ENCODE measurements around the gene CFAP77. TPM values are rescaled to one million over a fixed set of nuclear protein-coding genes. Genes with fewer than 3 reads are reported as not detected.
"Not testable (repeated sequence)": the region's sequence is repeated elsewhere in the genome, so short reads cannot be mapped to it uniquely, and the experiment has no call there.

The CFAP77 gene
- total RNA-seq, 2 experiments from 2014 or later = not detected

- no peak for DNase-seq
- intact Hi-C loops (cut with micrococcal nuclease) = no loop called here
- ChIA-PET CTCF (interaction anchor here (0.7 kb wide), 1 partner anchor 162 kb away, joined by 3 read pairs; no protein-coding TSS in a partner anchor), POLR2A (no interaction called here)
- Mint-ChIP-seq H3K27ac (no peak overlapping the region), H3K4me3 (no peak overlapping the region), H3K27me3 (peaks cover 11% of the 10 kb centered on the region), H3K4me1 (ENCODE audit: low read depth) (no peaks in the 10 kb centered on the region), H3K36me3 (no peaks in the 10 kb centered on the region), H3K9me3 (no peaks in the 10 kb centered on the region)
Measured at GRCh38 chr9:132551556-132551955, 141.5 kb downstream of the CFAP77 start.

- no peaks in the 10 kb centered on the region for H3K9me3 Mint-ChIP-seq
- H3K4me3 Mint-ChIP-seq = no peak overlapping the region
- ChIA-PET CTCF (no interaction called here), POLR2A (no interaction called here)
- DNase-seq = no peak
- no peaks in the 10 kb centered on the region for H3K36me3 Mint-ChIP-seq
- peaks cover 11% of the 10 kb centered on the region for H3K27me3 Mint-ChIP-seq
- no peaks in the 10 kb centered on the region for H3K4me1 Mint-ChIP-seq (ENCODE audit: low read depth)
- no peak overlapping the region for H3K27ac Mint-ChIP-seq
- intact Hi-C loops (cut with micrococcal nuclease) = no loop called here
Measured at GRCh38 chr9:132552041-132552440, 142.0 kb downstream of the CFAP77 start.

GRCh38 chr9:132554755-132555154 is 144.7 kb downstream of the CFAP77 start:
- intact Hi-C loops (cut with micrococcal nuclease) = no loop called here
- DNase-seq = no peak
- ChIA-PET CTCF (no interaction called here), POLR2A (no interaction called here)
- Mint-ChIP-seq H3K27ac (no peak overlapping the region), H3K9me3 (peaks cover 5% of the 10 kb centered on the region), H3K36me3 (no peaks in the 10 kb centered on the region), H3K4me1 (ENCODE audit: low read depth) (no peaks in the 10 kb centered on the region), H3K4me3 (no peak overlapping the region), H3K27me3 (peaks cover 15% of the 10 kb centered on the region)

- intact Hi-C loops (cut with micrococcal nuclease) = no loop called here
- Mint-ChIP-seq H3K27ac (no peak overlapping the region), H3K27me3 (peaks cover 17% of the 10 kb centered on the region), H3K36me3 (no peaks in the 10 kb centered on the region), H3K9me3 (peaks cover 5% of the 10 kb centered on the region), H3K4me3 (no peak overlapping the region), H3K4me1 (ENCODE audit: low read depth) (no peaks in the 10 kb centered on the region)
- ChIA-PET CTCF (no interaction called here), POLR2A (no interaction called here)
- no peak for DNase-seq
Measured at GRCh38 chr9:132555528-132555927, 145.5 kb downstream of the CFAP77 start.

- no peak overlapping the region for H3K4me3 Mint-ChIP-seq
- H3K9me3 Mint-ChIP-seq = peaks cover 5% of the 10 kb centered on the region
- CTCF ChIA-PET = no interaction called here
Measured at GRCh38 chr9:132556235-132556634, 146.2 kb downstream of the CFAP77 start.

GRCh38 chr9:132556714-132557113 is 146.7 kb downstream of the CFAP77 start:
- ChIA-PET POLR2A (no interaction called here), CTCF (no interaction called here)
- no peak for DNase-seq
- Mint-ChIP-seq H3K27ac (no peak overlapping the region), H3K27me3 (peaks cover 17% of the 10 kb centered on the region), H3K36me3 (no peaks in the 10 kb centered on the region), H3K4me1 (ENCODE audit: low read depth) (no peaks in the 10 kb centered on the region), H3K9me3 (peaks cover 5% of the 10 kb centered on the region), H3K4me3 (no peak overlapping the region)
- intact Hi-C loops (cut with micrococcal nuclease) = no loop called here

More at GRCh38 chr9:132556235-132556634, 146.2 kb downstream of the CFAP77 start:
- intact Hi-C loops (cut with micrococcal nuclease) = no loop called here
- POLR2A ChIA-PET = no interaction called here
- no peaks in the 10 kb centered on the region for H3K36me3 Mint-ChIP-seq
- H3K4me1 Mint-ChIP-seq (ENCODE audit: low read depth) = no peaks in the 10 kb centered on the region
- H3K27ac Mint-ChIP-seq = no peak overlapping the region
- peaks cover 17% of the 10 kb centered on the region for H3K27me3 Mint-ChIP-seq
- DNase-seq = no peak

- Mint-ChIP-seq H3K27me3 (peaks cover 19% of the 10 kb centered on the region), H3K27ac (no peak overlapping the region), H3K4me3 (no peak overlapping the region), H3K9me3 (peaks cover 5% of the 10 kb centered on the region), H3K4me1 (ENCODE audit: low read depth) (no peaks in the 10 kb centered on the region), H3K36me3 (no peaks in the 10 kb centered on the region)
- ChIA-PET POLR2A (no interaction called here), CTCF (no interaction called here)
- no peak for DNase-seq
- intact Hi-C loops (cut with micrococcal nuclease) = no loop called here
Measured at GRCh38 chr9:132557159-132557558, 147.1 kb downstream of the CFAP77 start.

- intact Hi-C loops (cut with micrococcal nuclease) = no loop called here
- POLR2A ChIA-PET = no interaction called here
- H3K27ac Mint-ChIP-seq = no peak overlapping the region
- no peaks in the 10 kb centered on the region for H3K4me1 Mint-ChIP-seq (ENCODE audit: low read depth)
- H3K4me3 Mint-ChIP-seq = no peak overlapping the region
- CTCF ChIA-PET = interaction anchor here (1.2 kb wide), 1 partner anchor 15 kb away, joined by 3 read pairs; no protein-coding TSS in a partner anchor
- H3K27me3 Mint-ChIP-seq = peaks cover 19% of the 10 kb centered on the region
- H3K36me3 Mint-ChIP-seq = no peaks in the 10 kb centered on the region
- DNase-seq = no peak
- peaks cover 5% of the 10 kb centered on the region for H3K9me3 Mint-ChIP-seq
Measured at GRCh38 chr9:132559711-132560110, 149.7 kb downstream of the CFAP77 start.

GRCh38 chr9:132560616-132561202 is 150.7 kb downstream of the CFAP77 start:
- intact Hi-C loops (cut with micrococcal nuclease) = no loop called here
- no peak for DNase-seq
- Mint-ChIP-seq H3K9me3 (peaks cover 5% of the 10 kb centered on the region), H3K27me3 (peaks cover 16% of the 10 kb centered on the region), H3K36me3 (no peaks in the 10 kb centered on the region), H3K4me1 (ENCODE audit: low read depth) (no peaks in the 10 kb centered on the region), H3K4me3 (no peak overlapping the region), H3K27ac (no peak overlapping the region)
- POLR2A ChIA-PET = no interaction called here
- CTCF ChIA-PET = interaction anchor here (1.2 kb wide), 1 partner anchor 14 kb away, joined by 3 read pairs; no protein-coding TSS in a partner anchor

- H3K27ac Mint-ChIP-seq = no peak overlapping the region
- intact Hi-C loops (cut with micrococcal nuclease) = no loop called here
- H3K36me3 Mint-ChIP-seq = no peaks in the 10 kb centered on the region
- H3K4me3 Mint-ChIP-seq = no peak overlapping the region
- no peak for DNase-seq
- H3K27me3 Mint-ChIP-seq = peaks cover 15% of the 10 kb centered on the region
- no peaks in the 10 kb centered on the region for H3K4me1 Mint-ChIP-seq (ENCODE audit: low read depth)
- peaks cover 5% of the 10 kb centered on the region for H3K9me3 Mint-ChIP-seq
- ChIA-PET CTCF (no interaction called here), POLR2A (no interaction called here)
Measured at GRCh38 chr9:132562306-132562573, 152.2 kb downstream of the CFAP77 start.

GRCh38 chr9:132564526-132564925 is 154.5 kb downstream of the CFAP77 start:
- ChIA-PET POLR2A (no interaction called here), CTCF (interaction anchor here (0.6 kb wide), 1 partner anchor 11 kb away, joined by 3 read pairs; no protein-coding TSS in a partner anchor)
- Mint-ChIP-seq H3K9me3 (peaks cover 3% of the 10 kb centered on the region), H3K36me3 (no peaks in the 10 kb centered on the region), H3K27ac (no peak overlapping the region), H3K4me3 (no peak overlapping the region), H3K4me1 (ENCODE audit: low read depth) (no peaks in the 10 kb centered on the region), H3K27me3 (peaks cover 8% of the 10 kb centered on the region)
- no peak for DNase-seq
- intact Hi-C loops (cut with micrococcal nuclease) = no loop called here

GRCh38 chr9:132568787-132569186 is 158.8 kb downstream of the CFAP77 start:
- H3K9me3 Mint-ChIP-seq; H3K27ac Mint-ChIP-seq; CTCF ChIA-PET; H3K36me3 Mint-ChIP-seq; H3K4me1 Mint-ChIP-seq (ENCODE audit: low read depth); DNase-seq; H3K4me3 Mint-ChIP-seq; H3K27me3 Mint-ChIP-seq; POLR2A ChIA-PET; intact Hi-C loops (cut with micrococcal nuclease): not testable (repeated sequence)

- ChIA-PET POLR2A (no interaction called here), CTCF (interaction anchor here (0.7 to 1.0 kb wide), 2 partner anchors 65 to 160 kb away, joined by 3 read pairs; no protein-coding TSS in a partner anchor)
- no peak for DNase-seq
- Mint-ChIP-seq H3K4me1 (ENCODE audit: low read depth) (no peaks in the 10 kb centered on the region), H3K4me3 (no peak overlapping the region), H3K27ac (no peak overlapping the region), H3K36me3 (no peaks in the 10 kb centered on the region), H3K9me3 (no peaks in the 10 kb centered on the region), H3K27me3 (peaks cover 26% of the 10 kb centered on the region)
- intact Hi-C loops (cut with micrococcal nuclease) = no loop called here
Measured at GRCh38 chr9:132571806-132572600, 162.0 kb downstream of the CFAP77 start.

Data from activated CD4-positive, alpha-beta memory T cell treated with anti-CD3 and anti-CD28 coated beads for 36 hours (primary cell).